ENCODE results near the gene FST.

FST gene

DNA sequence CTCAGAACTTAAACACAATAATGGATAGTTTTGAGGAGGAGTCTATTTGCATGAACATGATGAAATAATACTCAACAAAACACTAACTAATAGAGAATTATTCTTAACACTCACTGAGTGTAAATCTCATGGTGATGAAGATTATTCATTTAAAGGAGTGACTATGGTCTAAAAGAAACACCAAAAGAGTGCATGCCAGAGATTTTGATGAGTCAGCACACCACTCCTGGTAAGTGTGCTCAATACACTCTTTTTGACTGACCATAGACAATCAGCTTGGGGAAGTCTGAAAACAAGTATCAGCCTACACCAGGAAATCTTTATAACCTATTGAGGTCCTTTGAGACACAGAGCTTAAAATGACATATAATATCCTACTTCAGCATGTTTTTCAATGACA, 6.8 kb upstream of the FST start:
- DNase-seq (ENCODE audit: low read depth in 2 of 2) = no peak

- no peak for DNase-seq (ENCODE audit: low read depth in 2 of 2)
Measured at GRCh38 chr5:53475320-53475719, 5.1 kb upstream of the FST start.

DNA sequence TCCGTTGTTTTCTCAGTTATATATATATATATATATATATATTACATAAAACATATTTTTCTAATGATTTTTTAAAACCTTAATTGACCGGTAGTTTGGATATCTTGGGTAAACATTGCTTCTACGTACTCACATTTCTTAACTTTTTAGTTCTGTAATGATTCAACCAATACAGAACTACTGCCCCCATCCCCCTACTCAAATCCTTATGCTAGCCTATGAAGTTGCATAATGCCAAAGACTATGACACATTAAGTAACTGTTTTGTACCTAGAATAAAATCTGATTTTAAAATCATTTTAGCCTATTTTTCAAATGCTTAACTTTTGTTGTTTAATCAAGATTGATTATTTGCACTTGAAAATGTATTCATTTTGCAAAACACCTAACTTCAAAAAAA, 4.4 kb upstream of the FST start:
- DNase-seq (ENCODE audit: low read depth in 2 of 2) = no peak

- no peak for DNase-seq (ENCODE audit: low read depth in 2 of 2)
Measured at GRCh38 chr5:53476531-53477480, 3.6 kb upstream of the FST start.

DNA sequence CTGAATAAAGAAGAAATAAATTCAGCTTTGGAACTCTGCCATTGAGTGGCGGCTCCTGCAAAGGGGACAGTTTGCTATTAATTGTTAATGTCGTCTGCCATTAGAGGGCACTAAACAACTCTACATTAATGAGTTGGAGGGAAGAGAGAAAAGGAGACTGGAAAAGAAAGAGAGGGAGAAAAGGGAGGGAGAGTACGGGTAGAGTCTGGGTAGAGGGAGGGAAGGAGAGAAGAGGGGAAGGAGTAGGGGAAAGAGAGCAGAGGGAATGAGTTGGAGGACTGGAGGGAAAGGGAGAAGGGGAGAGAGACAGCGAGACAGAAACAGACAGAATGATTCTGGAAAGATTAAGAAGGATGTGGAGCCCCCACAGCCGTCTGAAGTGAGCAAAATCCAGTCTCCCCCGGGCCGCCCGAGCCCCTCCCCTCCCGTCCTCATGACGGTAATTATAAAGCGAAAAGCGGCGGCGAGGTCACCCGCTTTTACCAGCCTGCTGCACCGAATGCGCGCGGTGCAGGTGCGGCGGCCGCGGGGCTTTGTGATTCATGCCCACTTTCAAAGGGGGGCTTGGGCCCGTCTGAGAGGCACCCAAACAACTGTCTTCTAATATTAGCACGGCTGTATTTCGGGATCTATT, 1.9 kb upstream of the FST start:
- DNase-seq (ENCODE audit: low read depth in 2 of 2) = no peak

DNA sequence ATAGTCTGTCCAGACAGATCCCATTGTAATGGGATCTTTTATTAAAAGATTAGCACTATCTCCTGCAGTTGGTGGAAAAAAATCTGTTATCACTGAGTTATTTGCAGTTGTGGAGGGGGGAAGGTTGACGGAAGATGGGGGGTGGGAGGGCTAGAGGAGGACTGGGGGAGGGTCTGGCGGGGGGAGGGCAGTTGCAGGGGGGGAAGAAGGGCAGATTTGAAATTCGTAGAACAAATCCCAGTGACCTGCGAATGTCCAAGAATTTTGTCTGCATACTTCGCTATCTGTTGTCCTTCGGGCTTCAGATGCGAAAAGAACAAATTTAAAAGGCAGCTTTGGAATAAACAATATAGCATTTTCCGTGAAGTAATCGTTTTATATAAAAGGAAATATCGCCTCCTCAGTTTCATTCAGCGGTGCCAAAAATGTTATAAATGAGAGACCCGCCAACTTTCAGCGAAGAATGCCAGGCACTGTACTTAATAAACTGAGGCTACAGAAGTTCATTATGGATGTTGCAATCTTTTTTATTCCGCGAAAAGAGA, 1.3 kb upstream of the FST start:
- no peak for DNase-seq (ENCODE audit: low read depth in 2 of 2)

GRCh38 chr5:53479590-53480415, 626 bp upstream of the FST start:
- no peak for DNase-seq (ENCODE audit: low read depth in 2 of 2)

DNA sequence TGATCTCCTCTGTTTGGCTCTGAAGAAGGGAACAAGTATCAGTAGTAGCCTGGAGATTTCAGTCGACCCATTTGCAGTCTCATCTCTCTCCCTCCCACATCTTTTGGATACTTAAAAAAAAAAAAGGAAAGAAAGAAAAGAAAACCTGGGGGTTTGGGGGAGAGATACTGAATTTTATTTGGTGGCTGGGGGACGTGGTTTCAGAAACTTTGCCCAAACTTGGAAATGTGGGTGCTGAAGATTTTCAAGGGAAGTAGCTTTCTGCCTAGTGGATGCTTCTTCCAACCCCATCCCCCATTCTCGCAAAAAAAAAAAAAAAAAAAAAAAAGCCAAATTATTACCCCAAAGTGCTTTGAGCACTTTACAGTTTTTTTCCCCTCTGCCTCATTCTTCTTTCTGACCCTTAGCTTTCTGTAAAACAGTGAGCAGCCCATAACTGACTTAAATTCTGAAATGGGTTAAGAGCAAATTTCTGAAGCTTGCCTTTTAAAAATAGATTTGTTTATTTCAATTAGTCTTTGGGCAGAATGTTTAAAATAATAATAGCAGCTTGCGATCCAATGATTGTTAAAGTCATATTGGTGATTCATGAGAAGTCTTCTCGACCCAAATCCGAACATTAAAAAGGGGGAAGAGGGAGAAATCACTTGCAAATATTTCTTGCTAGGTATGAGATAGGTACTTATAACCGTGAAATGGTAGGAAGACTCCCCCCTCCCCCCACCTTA, 894 bp downstream of the FST start:
- no peak for DNase-seq (ENCODE audit: low read depth in 2 of 2)

- peak in 1 of 2 donors; percentile 19 for DNase-seq (ENCODE audit: low read depth in 2 of 2)
Measured at GRCh38 chr5:53481887-53482716, 1.7 kb downstream of the FST start.

DNA sequence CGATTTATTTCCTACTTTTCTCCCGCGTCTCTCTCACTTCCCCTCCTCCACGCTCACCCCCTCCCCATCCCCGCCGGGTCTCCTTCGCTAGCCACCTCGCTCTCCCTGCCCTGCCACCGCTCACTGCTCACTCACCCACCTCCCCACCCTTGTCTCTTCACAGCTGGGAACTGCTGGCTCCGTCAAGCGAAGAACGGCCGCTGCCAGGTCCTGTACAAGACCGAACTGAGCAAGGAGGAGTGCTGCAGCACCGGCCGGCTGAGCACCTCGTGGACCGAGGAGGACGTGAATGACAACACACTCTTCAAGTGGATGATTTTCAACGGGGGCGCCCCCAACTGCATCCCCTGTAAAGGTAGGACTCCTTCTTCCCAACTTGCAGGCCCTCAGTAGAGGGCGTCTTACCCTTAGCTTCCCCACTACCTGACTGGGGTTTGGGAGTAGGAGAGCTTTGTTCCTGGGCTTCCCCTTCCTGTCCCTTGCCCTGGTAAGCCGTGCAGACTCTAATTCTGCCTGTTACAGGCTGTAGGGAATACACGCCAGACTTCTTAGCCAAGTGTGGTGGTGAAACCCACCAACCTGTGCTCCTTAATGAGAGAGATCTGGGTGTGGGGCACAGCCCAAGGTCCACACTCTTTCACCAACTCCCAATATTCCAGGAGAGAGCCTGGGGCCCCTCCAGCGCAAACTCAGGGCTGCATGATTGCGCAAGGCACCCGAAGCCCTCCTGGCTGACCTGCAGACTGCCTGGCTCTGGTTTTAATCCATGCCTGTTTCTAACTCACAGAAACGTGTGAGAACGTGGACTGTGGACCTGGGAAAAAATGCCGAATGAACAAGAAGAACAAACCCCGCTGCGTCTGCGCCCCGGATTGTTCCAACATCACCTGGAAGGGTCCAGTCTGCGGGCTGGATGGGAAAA, 2.5 kb downstream of the FST start:
- no peak for DNase-seq (ENCODE audit: low read depth in 2 of 2)

DNA sequence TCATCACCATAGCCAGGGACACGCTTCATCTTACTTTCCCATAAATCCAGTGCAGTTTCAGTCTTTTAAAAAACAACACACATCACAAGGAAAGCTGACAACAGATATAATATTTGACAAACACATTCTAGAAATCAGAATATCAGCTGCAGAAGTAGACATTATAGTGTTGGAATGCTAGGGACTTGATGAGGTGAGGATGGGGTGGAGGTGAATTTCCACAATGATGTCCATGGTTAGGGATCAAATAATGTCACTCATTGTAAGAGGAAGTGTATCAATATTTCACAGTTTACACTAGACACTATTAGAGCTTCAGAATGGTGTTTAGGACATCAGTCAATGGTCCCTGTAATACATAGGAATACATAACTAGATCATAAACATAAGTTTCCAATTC, 7.0 kb downstream of the FST start:
- DNase-seq (ENCODE audit: low read depth in 2 of 2) = no peak

DNA sequence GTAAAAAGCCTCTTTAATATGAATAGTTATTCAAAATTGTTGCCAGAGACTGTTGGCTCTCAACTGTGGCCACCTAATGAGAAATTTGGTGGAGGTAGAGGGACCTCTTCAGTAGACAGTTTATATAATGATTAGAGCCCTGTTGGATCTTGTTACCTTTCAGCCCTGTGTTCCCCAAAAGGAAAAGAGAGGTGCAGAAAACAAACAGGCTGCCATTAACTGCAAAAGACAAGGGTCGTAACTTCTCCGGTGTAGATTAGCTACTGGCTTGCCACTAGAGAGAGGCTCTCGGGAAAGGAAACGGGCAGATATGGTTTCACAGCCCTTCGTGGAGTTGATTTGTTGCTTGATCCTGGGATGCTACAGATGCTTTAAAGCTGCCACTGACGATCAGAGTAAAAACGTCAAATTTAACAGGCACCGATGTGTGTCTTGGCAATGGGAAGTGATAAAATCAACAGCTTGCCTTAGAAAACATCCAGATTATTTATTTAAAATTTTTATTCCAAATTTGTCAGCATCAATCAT, 7.8 kb downstream of the FST start:
- DNase-seq (ENCODE audit: low read depth in 2 of 2) = no peak

- DNase-seq (ENCODE audit: low read depth in 2 of 2) = no peak
Measured at GRCh38 chr5:53490747-53491146, 10.3 kb downstream of the FST start.

DNA sequence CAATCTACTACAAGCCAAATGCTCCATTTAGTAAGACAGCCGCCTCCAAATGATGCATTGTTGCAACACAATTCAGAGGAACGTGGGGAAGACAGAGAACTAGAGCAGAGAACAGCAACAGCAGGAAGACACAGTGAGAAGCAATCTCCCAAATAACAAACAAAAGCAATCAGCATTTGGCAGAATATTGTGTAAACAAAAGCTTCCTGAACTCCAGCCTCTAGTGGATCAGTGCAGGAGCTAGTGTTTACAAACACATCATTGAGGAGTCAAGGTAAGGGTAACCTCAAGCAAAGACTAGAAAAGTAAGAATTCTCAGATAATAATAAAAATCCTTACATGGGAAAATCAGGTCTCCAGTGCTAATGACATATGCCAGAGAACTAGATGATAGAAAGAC, 20.6 kb downstream of the FST start:
- no peak for DNase-seq (ENCODE audit: low read depth in 2 of 2)

- DNase-seq (ENCODE audit: low read depth in 2 of 2) = no peak
Measured at GRCh38 chr5:53503562-53504218, 23.3 kb downstream of the FST start.

GRCh38 chr5:53507013-53507412, 26.6 kb downstream of the FST start:
- no peak for DNase-seq (ENCODE audit: low read depth in 2 of 2)

- no peak for DNase-seq (ENCODE audit: low read depth in 2 of 2)
Measured at GRCh38 chr5:53508125-53508524, 27.7 kb downstream of the FST start.

DNA sequence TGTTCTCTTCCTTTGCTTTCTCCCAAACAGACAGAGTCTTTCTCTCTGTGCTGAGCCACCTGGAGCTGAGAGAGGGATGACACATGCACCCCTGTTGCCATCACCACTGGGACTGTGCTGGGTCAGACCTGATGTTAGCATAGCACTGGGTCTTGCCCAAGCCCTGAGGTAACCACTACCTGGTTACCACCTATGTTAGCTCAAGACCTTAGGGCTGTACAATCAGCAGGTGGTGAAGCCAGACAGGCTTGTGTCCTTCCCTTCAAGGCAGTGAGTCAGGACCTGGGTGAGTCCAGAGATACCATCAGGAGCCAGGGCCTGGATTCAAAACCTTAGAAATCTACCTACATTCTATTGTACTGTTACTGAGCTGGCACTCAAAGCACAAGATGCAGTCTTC, 32.1 kb downstream of the FST start:
- DNase-seq (ENCODE audit: low read depth in 2 of 2) = no peak

- DNase-seq (ENCODE audit: low read depth in 2 of 2) = no peak
Measured at GRCh38 chr5:53515988-53516387, 35.6 kb downstream of the FST start.
